Renal pelvis (tissue), 12 donors: ENCODE results near the gene GPS2. TPM values are rescaled to one million over a fixed set of nuclear protein-coding genes. Genes with fewer than 3 reads are reported as not detected.
A peak's percentile ranks its signal among the peaks of the same experiment; 100 is the strongest.

Experiments
- DNase-seq: peaks from one replicate; pipeline ENCODE4 v3.0.0-alpha.2; 2013
- long read RNA-seq, 16 experiments: transcript quantifications; one replicate each; lab custom pipeline, GENCODE V29; 2026
- polyA plus RNA-seq, 3 donors: library from polyadenylated mRNA; unstranded; fragments of 120-200 nt; gene quantifications; one replicate each; pipeline ENCODE4 v1.2.1, GENCODE V29; 2013; ENCODE audit not compliant: insufficient read length in 3 of 3

The GPS2 gene
- polyA plus RNA-seq: 100 to 1,000 TPM in 1 of 3 donors, 10 to 100 TPM in 2; 96.6 to 102 (median 97.8) TPM
- long read RNA-seq, donor 1, transcript GPS2-202 (10 exons, 1,371 nt): minor isoform, 6 of 19 reads
- long read RNA-seq, donor 1, transcript GPS2-201 (11 exons, 1,379 nt): major isoform, 10 of 19 reads
- long read RNA-seq, donor 1, partial matches to known transcripts: 0 of 19 reads
- long read RNA-seq, donor 1, other reads (novel, unspliced or antisense): 0 of 19 reads
- long read RNA-seq, donor 2, transcript GPS2-201 (11 exons, 1,379 nt): major isoform, 15 of 37 reads
- long read RNA-seq, donor 2, transcript GPS2-202 (10 exons, 1,371 nt): minor isoform, 14 of 37 reads
- long read RNA-seq, donor 2, partial matches to known transcripts: 7 of 37 reads
- long read RNA-seq, donor 2, other reads (novel, unspliced or antisense): 0 of 37 reads
- long read RNA-seq, donor 3, transcript GPS2-201 (11 exons, 1,379 nt): major isoform, 14 of 601 reads
- long read RNA-seq, donor 3, transcript GPS2-202 (10 exons, 1,371 nt): minor isoform, 9 of 601 reads
- long read RNA-seq, donor 3, partial matches to known transcripts: 362 of 601 reads
- long read RNA-seq, donor 3, other reads (novel, unspliced or antisense): 206 of 601 reads
- long read RNA-seq, donor 4, transcript GPS2-201 (11 exons, 1,379 nt): minor isoform, 14 of 40 reads
- long read RNA-seq, donor 4, transcript GPS2-202 (10 exons, 1,371 nt): major isoform, 18 of 40 reads
- long read RNA-seq, donor 4, partial matches to known transcripts: 0 of 40 reads
- long read RNA-seq, donor 4, other reads (novel, unspliced or antisense): 0 of 40 reads
- long read RNA-seq, donor 5, transcript GPS2-202 (10 exons, 1,371 nt): major isoform, 8 of 141 reads
- long read RNA-seq, donor 5, transcript GPS2-201 (11 exons, 1,379 nt): minor isoform, 5 of 141 reads
- long read RNA-seq, donor 5, partial matches to known transcripts: 22 of 141 reads
- long read RNA-seq, donor 5, other reads (novel, unspliced or antisense): 105 of 141 reads
- long read RNA-seq, donor 6, transcript GPS2-202 (10 exons, 1,371 nt): major isoform, 13 of 345 reads
- long read RNA-seq, donor 6, transcript GPS2-201 (11 exons, 1,379 nt): minor isoform, 11 of 345 reads
- long read RNA-seq, donor 6, partial matches to known transcripts: 171 of 345 reads
- long read RNA-seq, donor 6, other reads (novel, unspliced or antisense): 148 of 345 reads
- long read RNA-seq, donor 7, transcript GPS2-201 (11 exons, 1,379 nt): minor isoform, 10 of 719 reads
- long read RNA-seq, donor 7, transcript GPS2-202 (10 exons, 1,371 nt): major isoform, 15 of 719 reads
- long read RNA-seq, donor 7, partial matches to known transcripts: 679 of 719 reads
- long read RNA-seq, donor 7, other reads (novel, unspliced or antisense): 11 of 719 reads
- long read RNA-seq, donor 8, transcript GPS2-201 (11 exons, 1,379 nt): major isoform, 8 of 14 reads
- long read RNA-seq, donor 8, partial matches to known transcripts: 0 of 14 reads
- long read RNA-seq, donor 8, other reads (novel, unspliced or antisense): 0 of 14 reads
- long read RNA-seq, donor 9, transcript GPS2-202 (10 exons, 1,371 nt): minor isoform, 11 of 499 reads
- long read RNA-seq, donor 9, transcript GPS2-201 (11 exons, 1,379 nt): major isoform, 15 of 499 reads
- long read RNA-seq, donor 9, partial matches to known transcripts: 228 of 499 reads
- long read RNA-seq, donor 9, other reads (novel, unspliced or antisense): 242 of 499 reads
- long read RNA-seq, donor 10, transcript GPS2-201 (11 exons, 1,379 nt): major isoform, 7 of 372 reads
- long read RNA-seq, donor 10, partial matches to known transcripts: 357 of 372 reads
- long read RNA-seq, donor 10, other reads (novel, unspliced or antisense): 0 of 372 reads
- long read RNA-seq, donor 11, transcript GPS2-202 (10 exons, 1,371 nt): major isoform, 12 of 18 reads
- long read RNA-seq, donor 11, transcript GPS2-201 (11 exons, 1,379 nt): minor isoform, 5 of 18 reads
- long read RNA-seq, donor 11, partial matches to known transcripts: 0 of 18 reads
- long read RNA-seq, donor 11, other reads (novel, unspliced or antisense): 0 of 18 reads
- long read RNA-seq, donor 12, transcript GPS2-201 (11 exons, 1,379 nt): major isoform, 17 of 32 reads
- long read RNA-seq, donor 12, transcript GPS2-202 (10 exons, 1,371 nt): minor isoform, 9 of 32 reads
- long read RNA-seq, donor 12, partial matches to known transcripts: 0 of 32 reads
- long read RNA-seq, donor 12, other reads (novel, unspliced or antisense): 0 of 32 reads
- long read RNA-seq, donor 13, transcript GPS2-213 (3 exons, 823 nt): minor isoform, 5 of 20 reads
- long read RNA-seq, donor 13, transcript GPS2-202 (10 exons, 1,371 nt): major isoform, 7 of 20 reads
- long read RNA-seq, donor 13, transcript GPS2-201 (11 exons, 1,379 nt): major isoform, 7 of 20 reads
- long read RNA-seq, donor 13, partial matches to known transcripts: 0 of 20 reads
- long read RNA-seq, donor 13, other reads (novel, unspliced or antisense): 0 of 20 reads
- long read RNA-seq, donor 14: 0 reads
- long read RNA-seq, donor 15: 0 reads
- long read RNA-seq, donor 16, transcript GPS2-202 (10 exons, 1,371 nt): major isoform, 16 of 46 reads
- long read RNA-seq, donor 16, transcript GPS2-201 (11 exons, 1,379 nt): minor isoform, 9 of 46 reads
- long read RNA-seq, donor 16, partial matches to known transcripts: 18 of 46 reads
- long read RNA-seq, donor 16, other reads (novel, unspliced or antisense): 0 of 46 reads

- peak; percentile 89 for DNase-seq
Measured at GRCh38 chr17:7314719-7315569, at the start of gene GPS2. Gene GPS2, minus strand, starts transcription at chr17:7315360. Its CDS starts 308 bp downstream, at chr17:7315052.

GRCh38 chr17:7363311-7363710 lies 48.2 kb upstream of the GPS2 start:
- DNase-seq: no peak

- no peak for DNase-seq
Measured at GRCh38 chr17:7361906-7362305, 46.7 kb upstream of the GPS2 start.

- no peak for DNase-seq
Measured at GRCh38 chr17:7357381-7357780, 42.2 kb upstream of the GPS2 start.

- no peak for DNase-seq
Measured at GRCh38 chr17:7356756-7357155, 41.6 kb upstream of the GPS2 start.

GRCh38 chr17:7356072-7356549 lies 41.0 kb upstream of the GPS2 start:
- peak; percentile 71 for DNase-seq

GRCh38 chr17:7355573-7355972 lies 40.4 kb upstream of the GPS2 start:
- no peak for DNase-seq

GRCh38 chr17:7355053-7355452 lies 39.9 kb upstream of the GPS2 start, which contains the start of gene TMEM95:
Gene TMEM95, plus strand, starts transcription at chr17:7355156. Its CDS starts 49 bp downstream, at chr17:7355205.
- no peak for DNase-seq

GRCh38 chr17:7354262-7354843 lies 39.2 kb upstream of the GPS2 start:
- DNase-seq: no peak

GRCh38 chr17:7352910-7353635 lies 37.9 kb upstream of the GPS2 start:
- DNase-seq: no peak

GRCh38 chr17:7352503-7352889 lies 37.3 kb upstream of the GPS2 start:
- DNase-seq: no peak

- DNase-seq: peak; percentile 86
Measured at GRCh38 chr17:7351665-7352502, 36.7 kb upstream of the GPS2 start, which contains the start of gene KCTD11. Gene KCTD11, plus strand, starts transcription at chr17:7352162.

- DNase-seq: no peak
Measured at GRCh38 chr17:7348478-7349242, 33.5 kb upstream of the GPS2 start.
